ENCODE data around the gene KSR2. TPM values are rescaled to one million over a fixed set of nuclear protein-coding genes. Genes with fewer than 3 reads are reported as not detected.

The KSR2 gene
- total RNA-seq, 2 experiments from 2014 or later, result 0.12 to 0.45 TPM

DNA sequence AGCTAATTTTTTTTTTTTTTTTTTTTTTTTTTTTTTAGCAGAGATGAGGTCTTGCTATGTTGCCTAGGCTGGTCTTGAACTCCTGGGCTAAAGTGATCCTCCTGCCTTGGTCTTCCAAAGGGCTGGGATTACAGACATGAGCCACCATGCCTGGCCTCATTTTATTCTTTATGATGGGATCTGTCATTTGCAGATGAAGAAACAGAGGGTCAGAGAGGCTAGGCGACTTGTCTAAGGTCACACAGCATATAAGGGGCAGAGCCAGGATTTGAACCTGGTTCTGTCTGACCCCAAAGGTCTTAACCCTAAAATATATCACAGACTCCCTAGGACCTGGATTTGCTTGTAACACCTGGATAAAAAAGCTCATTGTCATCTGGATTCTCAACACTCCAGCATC, 282.6 kb downstream of the KSR2 start:
- H3K4me1 Mint-ChIP-seq (ENCODE audit: low read depth), result no peaks in the 10 kb centered on the region
- no peaks in the 10 kb centered on the region for H3K36me3 Mint-ChIP-seq
- intact Hi-C loops (cut with micrococcal nuclease), result no loop called here
- peaks cover 2% of the 10 kb centered on the region for H3K9me3 Mint-ChIP-seq
- H3K27me3 Mint-ChIP-seq, result peaks cover 2% of the 10 kb centered on the region
- no peak overlapping the region for H3K27ac Mint-ChIP-seq
- ChIA-PET POLR2A (no interaction called here), CTCF (no interaction called here)
- H3K4me3 Mint-ChIP-seq, result no peak overlapping the region
- DNase-seq, result no peak

DNA sequence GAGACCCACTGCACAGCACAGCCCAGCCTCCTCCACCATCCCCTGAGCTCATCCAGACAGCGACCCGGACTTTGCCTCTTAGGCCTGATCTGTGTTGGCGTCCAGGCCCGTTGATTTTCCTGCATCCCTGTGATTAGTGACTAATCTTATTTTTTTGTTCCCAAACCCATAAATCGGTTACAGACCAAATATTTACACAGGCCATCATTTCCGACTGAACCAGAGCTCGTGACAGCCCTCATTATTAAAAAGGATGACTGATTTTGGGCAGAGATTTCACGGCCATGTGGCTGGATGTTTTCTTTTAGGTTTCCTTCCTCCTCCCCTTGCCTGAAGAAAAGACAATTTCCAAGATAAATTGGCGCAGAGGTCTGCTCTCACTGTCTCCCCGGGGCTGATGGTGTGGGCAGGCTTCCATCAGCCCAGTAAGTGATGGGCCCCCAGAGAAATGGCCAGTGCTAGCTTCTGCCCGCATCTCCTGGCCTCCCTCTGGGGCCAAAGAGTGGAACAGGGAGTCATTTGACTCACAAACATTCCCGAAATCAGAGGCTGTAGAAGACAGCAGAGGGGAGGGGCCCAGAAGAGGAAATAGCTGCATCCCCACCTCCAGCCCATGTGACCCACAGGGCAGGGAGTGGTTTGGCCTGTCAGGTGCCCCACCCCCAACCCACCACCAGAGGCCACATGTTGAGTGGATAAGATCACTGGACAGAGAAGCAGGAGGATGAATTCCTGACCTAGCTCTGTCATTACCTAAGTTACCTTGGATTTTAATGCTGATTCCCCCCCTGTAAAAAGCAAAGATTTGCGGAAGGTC, 283.5 kb downstream of the KSR2 start:
- DNase-seq, result no peak
- Mint-ChIP-seq H3K36me3 (no peaks in the 10 kb centered on the region), H3K4me1 (ENCODE audit: low read depth) (no peaks in the 10 kb centered on the region), H3K4me3 (no peak overlapping the region), H3K9me3 (peaks cover 2% of the 10 kb centered on the region), H3K27ac (no peak overlapping the region), H3K27me3 (peaks cover 2% of the 10 kb centered on the region)
- intact Hi-C loops (cut with micrococcal nuclease), result no loop called here
- ChIA-PET POLR2A (no interaction called here), CTCF (no interaction called here)

DNA sequence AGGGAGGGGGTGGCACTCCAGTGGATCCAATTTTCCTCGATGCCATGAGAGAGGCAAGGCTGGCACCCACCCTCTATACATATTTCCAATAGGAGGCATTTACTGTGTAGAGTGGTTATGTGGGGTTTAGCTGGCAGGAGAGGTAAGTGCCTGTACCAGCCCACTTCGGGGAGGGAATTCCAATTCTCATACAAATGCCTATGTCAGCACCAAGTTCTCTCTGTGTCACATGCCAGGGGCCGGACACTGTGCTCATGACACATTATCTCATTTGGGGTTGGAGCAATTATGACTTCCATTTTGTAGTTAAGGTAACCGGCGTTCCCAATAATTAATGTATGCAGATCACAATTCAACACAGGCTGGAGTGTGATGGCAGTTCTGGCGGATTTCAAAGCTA, 284.3 kb downstream of the KSR2 start:
- Mint-ChIP-seq H3K36me3 (no peaks in the 10 kb centered on the region), H3K4me1 (ENCODE audit: low read depth) (no peaks in the 10 kb centered on the region), H3K27me3 (peaks cover 2% of the 10 kb centered on the region), H3K27ac (no peak overlapping the region), H3K9me3 (no peaks in the 10 kb centered on the region), H3K4me3 (no peak overlapping the region)
- ChIA-PET CTCF (no interaction called here), POLR2A (no interaction called here)
- DNase-seq, result no peak
- intact Hi-C loops (cut with micrococcal nuclease), result no loop called here

DNA sequence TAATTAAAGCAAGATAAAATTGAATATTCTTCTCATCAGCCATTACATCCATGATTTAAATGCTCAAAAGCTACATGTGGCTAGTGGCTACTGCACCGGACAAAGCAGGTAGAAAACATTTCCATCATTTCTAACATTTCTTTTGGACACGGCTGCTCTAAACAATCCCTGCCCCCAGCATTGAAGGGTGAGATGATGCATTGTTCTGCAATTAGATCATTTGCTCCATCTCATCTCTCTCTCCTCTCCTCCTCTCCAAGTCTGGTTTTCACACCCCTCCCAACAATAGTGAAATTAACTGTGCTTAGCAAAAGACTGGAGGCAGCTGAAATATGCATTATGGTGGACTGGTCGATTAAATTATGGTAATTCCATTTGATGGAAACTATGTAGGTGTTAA, 288.5 kb downstream of the KSR2 start:
- H3K36me3 Mint-ChIP-seq, result no peaks in the 10 kb centered on the region
- ChIA-PET POLR2A (no interaction called here), CTCF (no interaction called here)
- H3K27ac Mint-ChIP-seq, result no peak overlapping the region
- H3K9me3 Mint-ChIP-seq, result no peaks in the 10 kb centered on the region
- no peaks in the 10 kb centered on the region for H3K4me1 Mint-ChIP-seq (ENCODE audit: low read depth)
- no peak for DNase-seq
- intact Hi-C loops (cut with micrococcal nuclease), result no loop called here
- H3K27me3 Mint-ChIP-seq, result no peaks in the 10 kb centered on the region
- H3K4me3 Mint-ChIP-seq, result no peak overlapping the region

DNA sequence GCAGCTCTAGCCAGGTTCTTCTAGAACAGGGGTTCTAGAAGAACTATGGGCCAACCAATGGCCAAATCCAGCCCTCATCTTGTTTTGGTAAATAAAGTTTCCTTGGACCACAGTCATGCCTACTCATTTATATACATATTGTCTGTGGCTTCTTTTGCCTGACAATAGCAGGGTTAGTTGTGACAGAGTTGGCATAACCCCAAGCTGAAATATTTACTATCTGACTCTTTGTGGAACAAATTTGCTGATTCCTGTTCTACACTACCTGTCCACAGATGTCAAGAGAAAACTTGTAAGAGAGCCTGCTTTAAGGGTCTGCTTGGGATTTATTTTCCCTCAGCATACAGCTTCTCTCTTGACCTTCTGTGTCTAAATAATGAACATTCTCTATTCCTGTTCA, 289.0 kb downstream of the KSR2 start:
- intact Hi-C loops (cut with micrococcal nuclease), result no loop called here
- Mint-ChIP-seq H3K36me3 (no peaks in the 10 kb centered on the region), H3K27ac (no peak overlapping the region), H3K4me1 (ENCODE audit: low read depth) (no peaks in the 10 kb centered on the region), H3K4me3 (no peak overlapping the region), H3K9me3 (no peaks in the 10 kb centered on the region), H3K27me3 (no peaks in the 10 kb centered on the region)
- CTCF ChIA-PET, result no interaction called here
- POLR2A ChIA-PET, result no interaction called here
- DNase-seq, result no peak

DNA sequence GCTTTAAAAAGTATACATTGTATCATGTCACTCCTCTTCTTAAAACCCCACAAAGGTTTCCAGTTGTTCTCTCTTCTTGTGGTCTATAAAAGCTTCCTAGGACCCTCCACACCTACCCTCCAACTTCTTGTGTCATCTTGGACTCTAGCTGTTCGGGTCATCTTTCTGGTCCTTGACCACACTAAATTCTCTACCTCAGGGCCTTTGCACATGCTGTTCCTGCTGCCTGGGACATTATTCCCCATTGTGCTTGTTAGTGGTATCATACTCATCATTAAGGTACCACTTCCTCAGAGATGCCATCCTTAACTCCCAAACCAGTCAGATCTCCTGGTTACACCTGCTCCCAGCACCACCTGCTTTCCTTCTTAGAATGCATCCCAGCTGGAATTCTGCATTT, 294.0 kb downstream of the KSR2 start:
- ChIA-PET POLR2A (no interaction called here), CTCF (no interaction called here)
- Mint-ChIP-seq H3K27ac (no peak overlapping the region), H3K27me3 (no peaks in the 10 kb centered on the region), H3K4me1 (ENCODE audit: low read depth) (no peaks in the 10 kb centered on the region), H3K36me3 (no peaks in the 10 kb centered on the region), H3K9me3 (no peaks in the 10 kb centered on the region), H3K4me3 (no peak overlapping the region)
- intact Hi-C loops (cut with micrococcal nuclease), result no loop called here
- no peak for DNase-seq

DNA sequence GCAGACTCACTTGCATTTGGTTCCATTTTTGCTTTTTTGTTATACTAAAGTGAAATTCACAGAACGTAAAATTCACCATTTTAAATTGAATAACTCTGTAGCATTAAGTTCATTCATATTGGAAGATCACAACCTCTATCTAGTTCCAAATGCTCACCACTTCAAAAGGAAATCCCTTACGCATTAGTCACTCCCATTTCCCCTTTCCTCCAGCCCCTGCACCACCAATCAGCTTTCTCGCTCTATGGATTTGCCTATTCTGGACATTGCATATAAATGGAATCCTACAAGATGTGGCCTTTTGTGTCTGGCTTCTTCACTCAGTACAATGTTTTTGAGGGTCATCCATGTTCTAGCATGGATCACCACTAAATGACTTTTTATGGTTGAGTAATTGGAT, 294.5 kb downstream of the KSR2 start:
- no peaks in the 10 kb centered on the region for H3K36me3 Mint-ChIP-seq
- no peaks in the 10 kb centered on the region for H3K4me1 Mint-ChIP-seq (ENCODE audit: low read depth)
- no peak overlapping the region for H3K27ac Mint-ChIP-seq
- no peaks in the 10 kb centered on the region for H3K27me3 Mint-ChIP-seq
- ChIA-PET CTCF (no interaction called here), POLR2A (no interaction called here)
- H3K4me3 Mint-ChIP-seq, result no peak overlapping the region
- no peak for DNase-seq
- no peaks in the 10 kb centered on the region for H3K9me3 Mint-ChIP-seq
- intact Hi-C loops (cut with micrococcal nuclease), result no loop called here

DNA sequence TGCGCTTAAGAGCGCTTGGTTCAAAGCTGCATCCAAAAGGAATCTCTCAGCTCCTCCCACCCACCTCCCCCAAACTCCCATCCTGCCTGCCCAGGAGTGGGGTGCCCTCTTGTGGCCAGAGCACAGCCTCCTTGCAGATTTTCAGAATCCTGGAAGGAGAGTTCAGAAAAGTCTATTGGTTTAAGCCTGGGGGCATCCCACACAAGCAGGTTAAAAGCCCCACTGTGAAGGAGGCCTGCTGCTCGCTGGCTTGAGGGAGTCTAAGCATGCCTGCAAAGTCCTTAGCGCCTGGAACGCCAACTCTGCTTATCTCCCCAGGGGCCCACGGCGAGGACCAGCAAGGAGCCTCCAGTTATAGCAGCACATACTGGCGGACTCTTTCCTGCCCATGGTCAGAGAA, 297.1 kb downstream of the KSR2 start:
- Mint-ChIP-seq H3K27ac (no peak overlapping the region), H3K27me3 (no peaks in the 10 kb centered on the region), H3K4me3 (no peak overlapping the region), H3K4me1 (ENCODE audit: low read depth) (no peaks in the 10 kb centered on the region), H3K9me3 (no peaks in the 10 kb centered on the region), H3K36me3 (no peaks in the 10 kb centered on the region)
- intact Hi-C loops (cut with micrococcal nuclease), result no loop called here
- ChIA-PET CTCF (no interaction called here), POLR2A (interaction anchor here (0.6 kb wide), 1 partner anchor 151 kb away, joined by 3 read pairs; no protein-coding TSS in a partner anchor)
- peak; percentile 9 for DNase-seq

DNA sequence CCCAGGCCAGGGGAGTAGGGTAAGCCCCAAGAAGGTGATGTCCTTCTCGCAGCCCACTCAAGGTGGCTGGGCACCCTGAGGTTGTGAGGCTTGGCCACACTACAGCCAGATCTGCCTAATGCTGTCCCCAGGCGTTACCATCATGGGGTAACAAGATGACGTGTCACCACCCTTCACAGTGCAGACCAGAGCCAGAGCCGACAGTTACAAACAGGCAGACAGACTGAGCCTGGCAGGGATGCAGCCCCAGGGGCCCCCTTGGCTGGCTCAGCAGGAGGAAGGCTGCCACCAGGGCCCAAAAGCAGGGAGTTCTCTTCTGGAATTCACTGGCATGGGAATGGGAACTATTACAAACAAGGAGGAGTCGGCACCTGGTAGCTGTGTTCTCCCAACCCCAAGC, 304.6 kb downstream of the KSR2 start:
- DNase-seq, result no peak
- POLR2A ChIA-PET, result no interaction called here
- no peak overlapping the region for H3K27ac Mint-ChIP-seq
- CTCF ChIA-PET, result no interaction called here
- no peaks in the 10 kb centered on the region for H3K36me3 Mint-ChIP-seq
- no peaks in the 10 kb centered on the region for H3K9me3 Mint-ChIP-seq
- no peak overlapping the region for H3K4me3 Mint-ChIP-seq
- H3K4me1 Mint-ChIP-seq (ENCODE audit: low read depth), result no peaks in the 10 kb centered on the region
- intact Hi-C loops (cut with micrococcal nuclease), result no loop called here
- H3K27me3 Mint-ChIP-seq, result no peaks in the 10 kb centered on the region

DNA sequence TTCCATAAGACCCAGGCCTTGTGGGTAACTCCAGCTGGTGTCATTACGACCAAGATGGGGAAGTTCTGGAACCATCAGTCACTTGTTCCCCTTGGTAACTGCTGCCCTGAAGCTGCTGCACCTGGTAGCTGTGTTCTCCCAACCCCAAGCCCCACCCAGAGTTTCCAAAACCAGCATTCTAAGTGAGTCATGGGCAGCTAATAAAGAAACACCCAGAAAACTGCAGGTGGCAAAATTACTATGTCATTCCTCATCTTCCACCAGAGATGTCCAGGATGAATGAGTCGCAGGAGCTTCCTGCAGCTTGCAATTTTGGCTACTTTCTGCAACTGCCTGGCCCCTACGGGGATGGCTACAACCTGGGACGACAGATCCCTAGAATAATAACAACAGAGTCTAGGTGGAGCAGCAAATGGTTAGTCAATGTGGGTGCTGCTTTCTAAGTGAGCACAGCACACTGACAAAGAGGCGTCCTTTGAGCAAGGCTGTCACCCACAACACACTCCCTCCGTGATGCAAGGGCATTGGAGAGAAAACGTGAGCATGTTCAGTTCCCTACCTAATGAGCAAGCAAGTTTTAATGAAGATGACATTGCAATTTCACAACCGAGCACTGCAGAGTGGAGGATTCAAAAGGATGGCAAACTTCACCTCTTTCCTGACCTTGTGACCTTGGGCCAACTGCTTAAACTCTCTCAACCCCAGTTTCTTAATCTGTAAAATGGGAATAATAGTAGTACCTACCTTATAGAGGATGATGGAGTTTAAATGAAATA, 306.0 kb downstream of the KSR2 start:
- DNase-seq, result no peak
- no peak overlapping the region for H3K4me3 Mint-ChIP-seq
- H3K36me3 Mint-ChIP-seq, result no peaks in the 10 kb centered on the region
- ChIA-PET CTCF (no interaction called here), POLR2A (no interaction called here)
- no peaks in the 10 kb centered on the region for H3K27me3 Mint-ChIP-seq
- no peaks in the 10 kb centered on the region for H3K4me1 Mint-ChIP-seq (ENCODE audit: low read depth)
- H3K27ac Mint-ChIP-seq, result no peak overlapping the region
- intact Hi-C loops (cut with micrococcal nuclease), result no loop called here
- H3K9me3 Mint-ChIP-seq, result no peaks in the 10 kb centered on the region

DNA sequence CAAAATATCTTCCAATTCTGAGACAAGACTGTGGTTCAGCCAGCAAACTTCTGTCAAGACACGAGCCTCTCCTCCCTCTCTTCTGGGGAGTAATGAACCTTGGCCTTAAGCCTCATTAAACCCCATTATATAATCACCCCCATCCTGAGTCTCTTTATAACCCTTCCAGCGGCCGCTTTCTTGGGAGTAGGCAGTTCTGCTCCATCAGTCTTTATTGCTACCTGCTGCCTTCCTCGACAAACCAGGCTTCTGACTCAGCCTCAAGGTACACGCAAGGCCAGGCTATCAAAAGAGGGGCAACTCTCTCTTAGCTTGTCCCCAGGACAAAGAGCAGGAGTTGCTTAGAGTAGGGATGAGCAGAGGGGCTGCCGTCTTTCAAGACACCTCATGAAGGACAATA, 306.6 kb downstream of the KSR2 start:
- Mint-ChIP-seq H3K4me3 (no peak overlapping the region), H3K9me3 (no peaks in the 10 kb centered on the region), H3K4me1 (ENCODE audit: low read depth) (no peaks in the 10 kb centered on the region), H3K36me3 (no peaks in the 10 kb centered on the region), H3K27me3 (no peaks in the 10 kb centered on the region), H3K27ac (no peak overlapping the region)
- ChIA-PET CTCF (no interaction called here), POLR2A (no interaction called here)
- DNase-seq, result no peak
- intact Hi-C loops (cut with micrococcal nuclease), result no loop called here

DNA sequence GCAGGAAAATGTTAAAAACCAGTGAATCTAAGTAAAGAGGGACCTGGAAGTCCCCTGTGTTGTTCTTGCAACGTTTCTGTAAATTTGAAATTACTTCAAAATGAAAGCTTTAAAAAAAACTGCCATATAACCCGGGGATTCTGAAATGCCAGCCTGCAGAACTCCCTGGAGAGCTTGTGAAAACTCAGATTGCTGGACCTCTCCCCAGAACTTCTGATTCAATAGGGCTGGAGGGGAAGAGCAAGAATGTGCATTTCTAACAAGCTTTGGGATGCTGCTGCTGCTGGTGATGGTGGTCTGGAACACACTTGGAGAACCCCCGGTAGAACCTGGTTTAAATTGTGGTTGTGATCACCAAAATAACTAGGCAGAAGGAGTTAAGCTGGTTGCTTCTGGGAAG, 307.3 kb downstream of the KSR2 start:
- ChIA-PET POLR2A (no interaction called here), CTCF (no interaction called here)
- H3K27ac Mint-ChIP-seq, result no peak overlapping the region
- no peak overlapping the region for H3K4me3 Mint-ChIP-seq
- no peak for DNase-seq
- no peaks in the 10 kb centered on the region for H3K9me3 Mint-ChIP-seq
- no peaks in the 10 kb centered on the region for H3K4me1 Mint-ChIP-seq (ENCODE audit: low read depth)
- no peaks in the 10 kb centered on the region for H3K36me3 Mint-ChIP-seq
- intact Hi-C loops (cut with micrococcal nuclease), result no loop called here
- no peaks in the 10 kb centered on the region for H3K27me3 Mint-ChIP-seq

DNA sequence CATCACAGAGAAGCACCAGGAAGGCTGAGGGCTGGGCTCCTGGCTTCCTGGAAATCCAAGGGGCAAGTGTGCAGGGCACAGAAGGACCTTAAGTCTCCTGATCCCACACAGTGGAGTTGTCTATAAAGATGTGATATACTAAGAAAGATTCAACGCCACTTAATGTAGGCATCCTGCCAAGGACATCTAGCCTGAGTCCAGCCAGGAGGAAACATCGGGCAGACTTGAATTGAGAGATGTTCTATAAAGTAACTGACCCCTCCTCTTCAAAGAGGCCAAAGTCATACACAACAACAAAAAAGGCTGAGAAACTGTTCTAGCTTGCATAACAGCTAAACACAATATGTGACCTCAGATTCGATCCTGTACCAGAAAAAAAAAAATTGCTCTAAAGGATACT, 307.9 kb downstream of the KSR2 start:
- no peaks in the 10 kb centered on the region for H3K9me3 Mint-ChIP-seq
- no peak overlapping the region for H3K27ac Mint-ChIP-seq
- no peaks in the 10 kb centered on the region for H3K4me1 Mint-ChIP-seq (ENCODE audit: low read depth)
- H3K36me3 Mint-ChIP-seq, result no peaks in the 10 kb centered on the region
- intact Hi-C loops (cut with micrococcal nuclease), result no loop called here
- CTCF ChIA-PET, result no interaction called here
- no peak overlapping the region for H3K4me3 Mint-ChIP-seq
- H3K27me3 Mint-ChIP-seq, result no peaks in the 10 kb centered on the region
- POLR2A ChIA-PET, result no interaction called here
- DNase-seq, result no peak

Data from activated CD4-positive, alpha-beta memory T cell treated with anti-CD3 and anti-CD28 coated beads for 36 hours (primary cell).